Measurements from ENCODE around the gene NKD1.
"Not testable (repeated sequence)": the region's sequence is repeated elsewhere in the genome, so short reads cannot be mapped to it uniquely, and the experiment has no call there.

Gene NKD1

GRCh38 chr16:50560903-50561863 is 13.0 kb downstream of the NKD1 start:
- no peak for DNase-seq

GRCh38 chr16:50562657-50563056 is 14.5 kb downstream of the NKD1 start:
- no peak for DNase-seq

- no peak for DNase-seq
These were observed 15.8 kb downstream of the NKD1 start for GRCh38 chr16:50563989-50564388.

GRCh38 chr16:50565428-50565827 is 17.2 kb downstream of the NKD1 start:
- no peak for DNase-seq

- no peak for DNase-seq
These were observed 18.1 kb downstream of the NKD1 start for GRCh38 chr16:50566014-50566962.

GRCh38 chr16:50567651-50568050 is 19.5 kb downstream of the NKD1 start:
- DNase-seq, result no peak

GRCh38 chr16:50568187-50568815 is 20.1 kb downstream of the NKD1 start:
- DNase-seq, result no peak

- no peak for DNase-seq
These were observed 22.2 kb downstream of the NKD1 start for GRCh38 chr16:50570354-50570753.

- no peak for DNase-seq
These were observed 22.8 kb downstream of the NKD1 start for GRCh38 chr16:50570808-50571598.

- DNase-seq, result no peak
These were observed 23.6 kb downstream of the NKD1 start for GRCh38 chr16:50571786-50572185.

GRCh38 chr16:50572700-50573099 is 24.5 kb downstream of the NKD1 start:
- DNase-seq, result no peak

- DNase-seq, result no peak
These were observed 25.1 kb downstream of the NKD1 start for GRCh38 chr16:50573279-50573678.

- no peak for DNase-seq
These were observed 25.9 kb downstream of the NKD1 start for GRCh38 chr16:50573947-50574744.

- no peak for DNase-seq
These were observed 26.5 kb downstream of the NKD1 start for GRCh38 chr16:50574745-50575136.

- no peak for DNase-seq
These were observed 27.5 kb downstream of the NKD1 start for GRCh38 chr16:50575743-50576142.

GRCh38 chr16:50576403-50577113 is 28.4 kb downstream of the NKD1 start:
- DNase-seq, result no peak

- no peak for DNase-seq
These were observed 29.9 kb downstream of the NKD1 start for GRCh38 chr16:50578137-50578536.

GRCh38 chr16:50579373-50579772 is 31.2 kb downstream of the NKD1 start:
- not testable (repeated sequence) for DNase-seq

- DNase-seq, result no peak
These were observed 32.1 kb downstream of the NKD1 start for GRCh38 chr16:50580180-50580798.

- no peak for DNase-seq
These were observed 33.6 kb downstream of the NKD1 start for GRCh38 chr16:50581845-50582244.
